Measurements from ENCODE around the gene C2CD3.
A peak's percentile ranks its signal among the peaks of the same experiment; 100 is the strongest.

Gene C2CD3

DNA sequence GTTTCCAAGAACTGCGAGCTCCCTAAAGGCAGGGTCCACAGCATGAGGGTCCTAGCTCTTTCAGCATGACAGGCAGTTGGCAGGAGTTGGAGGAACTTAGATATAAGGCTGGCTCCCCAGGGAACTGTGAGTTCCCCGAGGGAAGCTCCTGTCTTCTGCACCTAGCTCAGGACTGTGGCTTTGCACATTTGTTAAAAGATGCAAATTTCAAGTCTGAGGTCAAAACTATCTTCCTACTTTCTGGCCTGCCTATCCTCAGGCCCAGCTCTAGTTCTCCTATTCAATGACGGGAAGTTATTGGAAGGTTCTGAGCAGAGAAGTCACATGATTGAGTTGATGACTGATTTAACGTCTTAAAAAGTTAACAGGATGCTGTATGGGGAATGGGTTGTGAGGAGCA, 150.3 kb downstream of the C2CD3 start:
- no peak for DNase-seq (ENCODE audit: low read depth)

DNA sequence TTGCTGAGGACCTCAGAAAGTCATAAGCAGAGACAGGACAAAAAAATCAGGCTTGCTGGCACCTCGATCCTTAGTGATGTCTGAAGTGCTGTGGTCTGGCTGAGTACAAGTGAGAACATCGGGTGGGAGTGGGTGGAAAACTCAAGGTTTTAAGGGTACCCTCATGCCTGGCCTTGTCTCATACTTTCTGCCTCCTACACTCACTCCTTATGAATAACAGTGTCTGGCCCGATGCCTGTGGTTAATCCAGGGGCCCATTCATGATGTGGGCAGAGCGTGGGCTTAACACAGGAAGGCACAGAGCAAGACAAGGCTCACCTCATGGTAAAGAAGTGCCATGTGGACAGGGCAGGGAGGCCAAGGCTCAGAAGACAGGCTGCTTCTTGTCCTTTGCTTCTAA, 150.9 kb downstream of the C2CD3 start:
- DNase-seq (ENCODE audit: low read depth), result peak; percentile 76

DNA sequence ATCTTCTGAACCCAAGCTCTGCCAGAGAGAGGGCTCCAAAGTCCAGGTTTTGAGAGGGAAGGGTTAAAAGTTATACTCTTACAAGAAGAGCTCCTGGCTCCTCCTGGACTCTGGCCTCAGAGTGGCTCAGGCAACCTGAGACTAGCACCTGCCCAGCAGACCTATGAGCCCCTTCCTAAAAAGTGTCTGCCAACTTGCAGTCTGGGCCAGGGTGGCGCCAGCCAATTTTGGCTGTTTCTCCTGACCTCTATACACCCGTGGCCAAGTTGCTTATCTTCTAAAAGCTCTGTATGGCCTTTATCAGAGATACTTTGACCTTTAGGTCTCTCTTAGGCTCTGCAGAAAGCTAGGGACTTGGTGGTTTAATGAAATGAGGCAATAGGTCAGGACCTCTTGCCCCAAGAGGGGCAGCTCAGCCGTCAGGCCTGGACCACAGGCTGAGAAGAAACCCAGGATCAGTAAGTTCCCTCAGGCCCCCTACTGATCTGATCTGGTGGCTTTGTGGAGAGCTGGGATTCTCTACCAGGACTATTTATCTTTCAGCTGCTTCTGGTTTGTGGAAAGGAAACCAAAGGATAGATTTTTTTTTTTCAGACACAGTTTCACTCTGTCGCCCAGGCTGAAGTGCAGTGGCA, 151.6 kb downstream of the C2CD3 start:
- peak; percentile 22 for DNase-seq (ENCODE audit: low read depth)

- peak; percentile 91 for DNase-seq (ENCODE audit: low read depth)
Observed at GRCh38 chr11:74018331-74019005, 152.3 kb downstream of the C2CD3 start.

GRCh38 chr11:74017631-74018030, 153.2 kb downstream of the C2CD3 start:
- DNase-seq (ENCODE audit: low read depth), result no peak

DNA sequence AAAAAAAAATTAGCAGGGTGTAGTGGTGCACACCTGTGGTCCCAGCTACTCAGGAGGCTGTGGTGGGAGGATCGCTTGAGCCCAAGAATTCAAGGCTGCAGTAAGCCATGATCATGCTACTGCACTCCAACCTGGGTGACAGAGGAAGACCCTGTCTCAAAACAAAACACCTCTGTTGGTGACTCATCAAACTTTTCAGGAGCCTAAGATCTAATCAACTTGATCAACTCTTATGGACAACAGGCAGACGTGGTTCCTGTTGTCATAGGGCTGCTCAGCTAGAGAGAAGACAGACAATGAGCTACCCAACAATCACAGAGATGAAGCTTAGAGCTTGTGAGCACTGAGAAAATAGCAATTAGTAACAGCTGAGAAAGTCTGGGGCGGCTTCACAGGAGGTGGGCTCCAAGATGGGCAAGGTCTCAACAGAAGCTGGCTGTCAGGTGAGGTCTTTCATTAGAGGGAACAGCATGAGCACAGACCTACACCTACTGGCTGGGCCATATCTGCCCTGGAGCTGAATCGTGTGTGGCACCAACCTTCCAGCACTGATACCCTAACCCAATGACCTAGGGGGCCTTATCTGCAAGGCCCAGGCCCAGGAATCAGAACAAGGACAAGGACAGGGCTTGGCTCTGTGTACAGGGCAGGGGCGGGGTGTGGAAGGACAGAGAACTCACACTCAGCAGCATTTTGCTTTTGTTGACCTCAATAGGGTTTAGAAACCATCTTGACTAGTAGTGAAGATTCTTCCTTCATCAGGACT, 154.7 kb downstream of the C2CD3 start:
- DNase-seq (ENCODE audit: low read depth), result no peak

DNA sequence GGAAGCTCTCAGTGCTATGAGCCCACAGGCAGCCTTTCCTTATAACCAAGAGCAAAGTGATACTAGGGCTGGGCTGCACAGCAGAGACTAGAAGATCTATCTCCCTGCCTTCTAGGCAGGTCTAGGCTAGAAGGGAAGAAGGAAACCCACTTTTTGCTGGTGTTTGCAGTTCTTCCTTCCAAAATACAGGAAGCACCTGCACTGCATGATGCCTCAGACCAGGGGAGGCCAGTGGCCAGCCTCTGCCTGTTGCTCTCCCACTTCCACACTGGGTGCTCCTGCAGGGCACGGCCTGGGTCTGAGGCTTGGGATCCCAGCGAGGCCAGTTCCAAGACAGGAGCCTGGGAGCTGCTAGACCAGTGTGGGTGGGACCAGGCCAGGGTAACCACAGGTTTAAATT, 155.9 kb downstream of the C2CD3 start:
- DNase-seq (ENCODE audit: low read depth), result no peak

- no peak for DNase-seq (ENCODE audit: low read depth)
Observed at GRCh38 chr11:74013141-74013540, 157.7 kb downstream of the C2CD3 start.

DNA sequence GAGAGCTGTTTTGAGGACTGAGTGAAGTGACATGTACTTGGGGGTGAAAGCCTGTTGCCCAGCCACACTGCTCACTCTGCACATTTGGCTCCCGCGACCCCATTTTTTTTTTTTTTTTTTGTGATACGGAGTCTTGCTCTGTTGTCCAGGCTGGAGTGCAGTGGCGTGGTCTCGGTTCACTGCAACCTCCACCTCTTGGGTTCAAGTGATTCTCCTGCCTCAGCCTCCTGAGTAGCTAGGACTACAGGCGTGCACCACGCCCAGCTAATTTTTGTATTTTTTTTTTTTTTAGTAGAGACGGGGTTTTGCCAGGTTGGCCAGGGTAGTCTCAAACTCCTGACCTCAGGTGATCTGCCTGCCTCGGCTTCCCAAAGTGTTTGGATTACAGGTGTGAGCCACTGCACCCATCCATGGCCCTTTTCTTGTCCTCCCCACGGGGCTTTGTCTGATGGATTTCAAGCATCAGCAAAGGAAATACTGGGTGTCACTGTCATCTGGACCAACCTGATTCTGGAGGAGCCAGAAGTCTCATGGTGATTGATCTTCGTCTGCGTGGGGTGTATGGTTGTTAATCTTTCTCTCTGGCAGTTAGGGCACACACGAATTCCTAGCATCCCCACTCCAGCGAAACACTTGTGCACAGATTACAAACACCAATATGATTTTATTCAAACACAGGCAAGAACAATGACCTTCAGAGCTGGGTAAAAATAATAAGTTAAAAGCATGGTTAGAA, 158.6 kb downstream of the C2CD3 start:
- DNase-seq (ENCODE audit: low read depth), result no peak

GRCh38 chr11:74011360-74012073, 159.3 kb downstream of the C2CD3 start:
- DNase-seq (ENCODE audit: low read depth), result no peak

GRCh38 chr11:74010306-74011300, 160.2 kb downstream of the C2CD3 start:
- DNase-seq (ENCODE audit: low read depth), result no peak

- DNase-seq (ENCODE audit: low read depth), result no peak
Observed at GRCh38 chr11:74009675-74010305, 161.0 kb downstream of the C2CD3 start.

GRCh38 chr11:74009230-74009547, 161.6 kb downstream of the C2CD3 start:
- no peak for DNase-seq (ENCODE audit: low read depth)

DNA sequence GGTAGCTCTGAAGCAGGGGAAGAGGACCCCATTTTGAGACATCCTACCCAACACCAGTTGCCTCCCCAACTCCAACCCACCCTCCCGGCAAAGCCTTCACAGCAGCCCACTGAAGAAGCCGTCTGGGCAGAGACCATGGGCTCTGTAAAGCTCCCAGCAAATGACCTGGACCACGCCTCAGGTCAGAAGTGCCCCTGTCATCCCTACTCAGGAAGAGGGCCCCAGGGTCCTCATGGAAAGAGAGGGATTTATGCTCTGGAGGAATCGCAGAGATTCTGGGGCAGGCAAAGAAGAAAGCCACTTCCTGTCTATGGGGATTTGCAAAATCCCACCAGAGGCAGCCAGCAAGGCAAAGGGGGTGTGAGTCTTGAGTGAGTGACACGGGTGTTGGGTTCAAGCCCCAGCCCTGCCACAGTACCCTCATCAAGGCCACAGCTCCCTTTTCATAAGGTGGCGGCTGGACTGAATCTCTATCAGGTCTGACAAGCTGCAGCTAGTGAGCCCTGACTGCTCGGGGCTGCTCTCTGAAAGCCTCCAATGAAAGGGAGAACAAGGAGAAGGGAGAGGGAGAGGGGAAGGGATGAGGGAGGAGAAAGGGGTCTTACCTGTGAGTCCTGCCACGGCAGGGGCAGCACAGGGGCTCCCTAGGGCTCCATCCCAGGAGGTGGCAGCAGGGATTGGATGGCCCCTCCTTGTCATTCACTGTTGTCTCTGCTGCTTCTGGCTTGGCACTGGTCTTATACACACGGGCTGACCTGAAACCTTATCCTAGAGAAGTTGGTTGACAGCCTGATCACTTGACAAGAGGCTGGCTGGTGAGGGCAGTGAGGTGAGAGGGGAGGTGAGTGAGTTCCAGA, 162.2 kb downstream of the C2CD3 start, which contains the start of gene UCP3:
Gene UCP3 (minus strand): TSS at position 713 of the 857 bp plus-strand sequence. CDS start 2,043 bp downstream, outside the sequence.
- no peak for DNase-seq (ENCODE audit: low read depth)

DNA sequence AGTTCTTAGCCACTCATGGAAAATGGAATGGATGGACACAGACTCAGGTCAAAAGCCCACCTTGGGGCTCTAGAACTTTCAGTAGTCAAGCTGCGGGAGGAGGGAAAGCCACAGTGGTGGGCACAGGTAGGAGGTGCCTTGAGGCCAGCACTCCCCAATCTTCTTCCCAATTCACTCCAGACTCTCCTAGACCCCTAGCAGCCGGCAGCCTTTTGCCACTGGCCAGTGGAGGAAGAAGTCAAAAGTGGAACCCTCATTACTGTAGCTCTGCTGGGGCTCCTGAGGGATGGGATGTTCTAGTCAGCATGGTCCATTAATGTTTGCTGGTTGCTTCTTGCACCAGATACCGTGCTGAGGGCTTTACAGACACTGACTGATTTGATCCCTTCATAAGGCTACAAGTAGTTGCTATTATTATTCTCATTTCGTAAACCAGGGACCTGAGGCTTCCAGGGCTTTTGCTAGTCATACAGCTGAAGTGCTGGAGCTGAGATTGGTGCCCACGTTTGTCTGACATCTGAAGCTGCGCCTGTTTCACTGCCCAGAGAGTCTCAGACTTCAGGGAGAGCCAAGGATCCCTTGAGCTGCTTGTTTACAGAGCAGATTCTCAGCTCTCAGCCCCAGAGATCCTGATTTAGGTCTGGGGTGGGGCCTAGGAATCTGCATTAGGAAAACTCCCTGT, 163.0 kb downstream of the C2CD3 start:
- DNase-seq (ENCODE audit: low read depth), result no peak

- no peak for DNase-seq (ENCODE audit: low read depth)
Observed at GRCh38 chr11:74006743-74007304, 164.0 kb downstream of the C2CD3 start.

GRCh38 chr11:74005721-74006517, 164.9 kb downstream of the C2CD3 start:
- DNase-seq (ENCODE audit: low read depth), result no peak
